ENCODE results near the gene LRRFIP1. TPM values are rescaled to one million over a fixed set of nuclear protein-coding genes. Genes with fewer than 3 reads are reported as not detected.
A peak's percentile ranks its signal among the peaks of the same experiment; 100 is the strongest.

Gene LRRFIP1
- total and polyA plus RNA-seq, 2 donors (not counting 1 experiment from before 2014, with no cell fraction given): 42.0 to 139 TPM

DNA sequence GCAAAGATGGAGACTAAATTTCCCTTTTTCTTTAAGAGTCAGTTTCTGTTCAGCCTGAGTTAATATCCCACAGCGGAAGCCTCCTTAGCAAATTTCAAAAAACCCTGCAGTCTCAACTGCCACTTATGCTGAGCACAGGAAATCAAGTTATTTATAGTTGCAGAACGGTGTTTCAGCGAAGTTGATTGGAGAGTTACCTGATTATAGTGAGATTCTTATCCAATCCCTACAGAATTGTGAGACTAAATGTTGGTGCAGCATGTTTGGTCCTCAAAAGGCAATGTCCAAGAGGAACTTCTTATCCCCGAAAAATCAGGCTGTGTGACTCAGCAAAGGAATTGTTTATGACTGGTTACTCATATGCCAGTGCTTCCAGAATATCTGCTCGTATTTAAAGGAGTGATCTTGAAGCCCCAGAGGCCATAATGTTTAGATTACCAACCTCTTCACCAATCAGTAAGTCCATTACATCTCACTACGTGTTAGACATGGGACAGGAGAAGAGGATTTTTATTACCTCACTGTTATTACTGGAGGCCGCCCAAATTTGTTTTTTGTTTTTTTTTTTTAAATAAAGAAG is 67.9 kb downstream of the LRRFIP1 start:
- DNase-seq (peak; percentile 73), ATAC-seq (ENCODE audit: low read depth) (no peak)
- no peak overlapping the region for H2AFZ ChIP-seq (ENCODE audit: insufficient read depth, low read depth, low read length, poor library complexity, severe bottlenecking)
- H3K27ac ChIP-seq (ENCODE audit: low read length in 2 of 2): peak overlapping the region; percentile 85 to 95
- H3K4me3 ChIP-seq (ENCODE audit: control extremely low read depth in 1 of 5, extremely low read depth in 1 of 5, insufficient read depth in 1 of 5, low read depth in 2 of 5, low read length in 4 of 5): peak overlapping the region; percentile 76 to 92 (median 89)
- H3K27me3 Mint-ChIP-seq: no peaks in the 10 kb centered on the region
- H3K4me1 Mint-ChIP-seq: peaks cover 76% of the 10 kb centered on the region
- intact Hi-C loops (cut with micrococcal nuclease): loop anchor here (5.0 kb wide), 1 partner anchor 93 kb away; no protein-coding TSS in a partner anchor
- H3K4me3 Mint-ChIP-seq: peak overlapping the region; percentile 90
- TF ChIP-seq CTCF (IDR thresholded peaks at IDR 0.05): no peak
- TF ChIP-seq EZH2 (IDR thresholded peaks at IDR 0.05; ENCODE audit: borderline replicate concordance, insufficient read depth, low read depth, low read length, poor library complexity, severe bottlenecking): no peak
- WGBS (ENCODE audit: insufficient coverage): no CpG with 5 or more reads among the region's 7 CpGs
- H3K36me3 ChIP-seq (replicated peaks in 1 of 2; ENCODE audit: control extremely low read depth in 1 of 2, control insufficient read depth in 1 of 2, extremely low read depth in 1 of 2, insufficient read depth in 2 of 2, low read length in 1 of 2): peaks cover 0 to 4% of the 10 kb centered on the region in 2 experiments
- ChIA-PET POLR2A (interaction anchor here (9.4 kb wide), 1 partner anchor 20 kb away, joined by 154 read pairs; no protein-coding TSS in a partner anchor), CTCF (interaction anchor here (1.2 to 13.2 kb wide), 4 partner anchors 13 to 123 kb away, joined by 4 to 350 read pairs (median 26); no protein-coding TSS in a partner anchor)
- H3K9me3 Mint-ChIP-seq (ENCODE audit: insufficient read depth): no peaks in the 10 kb centered on the region
- peaks cover 67 to 75% of the 10 kb centered on the region in 2 donors for H3K4me1 ChIP-seq (ENCODE audit: control insufficient read depth in 2 of 2, insufficient read depth in 2 of 2, low read length in 2 of 2)
- peak overlapping the region; percentile 86 for H3K4me2 ChIP-seq (replicated peaks; ENCODE audit: low read depth, low read length, poor library complexity, severe bottlenecking)
- no peaks in the 10 kb centered on the region for H3K9me3 ChIP-seq (ENCODE audit: control extremely low read depth in 1 of 3, control insufficient read depth in 2 of 3, insufficient read depth in 1 of 3, low read length in 2 of 3)
- H3K27me3 ChIP-seq (replicated peaks in 1 of 4; ENCODE audit: control extremely low read depth in 1 of 4, control insufficient read depth in 3 of 4, insufficient read depth in 4 of 4, low read length in 3 of 4): no peaks in the 10 kb centered on the region
- peaks cover 80% of the 10 kb centered on the region for H3K79me2 ChIP-seq (ENCODE audit: control insufficient read depth, insufficient read depth, low read length)
- H4K20me1 ChIP-seq (ENCODE audit: control insufficient read depth, insufficient read depth, low read length, poor library complexity, severe bottlenecking): peaks cover 56% of the 10 kb centered on the region
- peak overlapping the region; percentile 87 for H3K27ac Mint-ChIP-seq
- H3K9ac ChIP-seq (ENCODE audit: low read length): peak overlapping the region; percentile 96

DNA sequence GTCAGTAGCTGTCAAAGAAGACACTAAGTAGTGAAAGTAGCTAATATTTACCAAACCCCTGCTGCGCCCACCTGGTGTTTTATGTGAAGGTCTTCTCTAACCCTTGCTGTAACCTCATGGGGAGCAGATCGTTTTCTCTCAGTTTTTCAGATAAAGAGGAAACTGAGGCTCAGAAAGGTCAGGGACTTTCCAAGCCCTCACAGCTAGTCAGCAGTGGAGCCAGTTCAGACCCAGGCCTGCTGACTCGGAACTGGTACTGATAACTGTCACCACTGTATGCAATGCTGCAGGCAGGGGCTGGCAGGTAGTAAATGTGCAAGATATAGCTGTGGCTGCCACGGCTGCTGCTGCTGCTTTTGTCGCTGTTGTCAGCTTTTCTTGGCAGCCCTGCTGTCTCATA is 69.1 kb downstream of the LRRFIP1 start:
- Mint-ChIP-seq H3K9me3 (ENCODE audit: insufficient read depth) (no peaks in the 10 kb centered on the region), H3K27me3 (no peaks in the 10 kb centered on the region), H3K27ac (peak overlapping the region; percentile 93), H3K4me3 (peak overlapping the region; percentile 81), H3K4me1 (peaks cover 81% of the 10 kb centered on the region)
- H3K4me1 ChIP-seq (ENCODE audit: control insufficient read depth in 2 of 2, insufficient read depth in 2 of 2, low read length in 2 of 2): peaks cover 74 to 78% of the 10 kb centered on the region in 2 donors
- H3K4me2 ChIP-seq (replicated peaks; ENCODE audit: low read depth, low read length, poor library complexity, severe bottlenecking): peak overlapping the region; percentile 86
- ChIA-PET CTCF (interaction anchor here (1.1 to 13.2 kb wide), 8 partner anchors 9 to 124 kb away, joined by 3 to 350 read pairs (median 6); no protein-coding TSS in a partner anchor), POLR2A (interaction anchor here (0.6 to 2.9 kb wide), 3 partner anchors 9 to 69 kb away, joined by 4 to 19 read pairs (median 5); no protein-coding TSS in a partner anchor)
- H3K36me3 ChIP-seq (replicated peaks in 1 of 2; ENCODE audit: control extremely low read depth in 1 of 2, control insufficient read depth in 1 of 2, extremely low read depth in 1 of 2, insufficient read depth in 2 of 2, low read length in 1 of 2): peaks cover 0 to 4% of the 10 kb centered on the region in 2 experiments
- H3K4me3 ChIP-seq (ENCODE audit: control extremely low read depth in 1 of 5, extremely low read depth in 1 of 5, insufficient read depth in 1 of 5, low read depth in 2 of 5, low read length in 4 of 5): peak overlapping the region in 3 of 5 experiments; percentile 7 to 92 (median 16)
- no peak for TF ChIP-seq CTCF (IDR thresholded peaks at IDR 0.05)
- TF ChIP-seq EZH2 (IDR thresholded peaks at IDR 0.05; ENCODE audit: borderline replicate concordance, insufficient read depth, low read depth, low read length, poor library complexity, severe bottlenecking): no peak
- 0% methylated on average over 4 of the region's 5 CpGs for WGBS (ENCODE audit: insufficient coverage)
- no peaks in the 10 kb centered on the region for H3K9me3 ChIP-seq (ENCODE audit: control extremely low read depth in 1 of 3, control insufficient read depth in 2 of 3, insufficient read depth in 1 of 3, low read length in 2 of 3)
- intact Hi-C loops (cut with micrococcal nuclease): loop anchor here (5.0 kb wide), 1 partner anchor 94 kb away; no protein-coding TSS in a partner anchor
- ATAC-seq (ENCODE audit: low read depth) (no peak), DNase-seq (peak; percentile 63)
- no peak overlapping the region for H2AFZ ChIP-seq (ENCODE audit: insufficient read depth, low read depth, low read length, poor library complexity, severe bottlenecking)
- H3K27me3 ChIP-seq (replicated peaks in 1 of 4; ENCODE audit: control extremely low read depth in 1 of 4, control insufficient read depth in 3 of 4, insufficient read depth in 4 of 4, low read length in 3 of 4): no peaks in the 10 kb centered on the region
- peak overlapping the region; percentile 96 for H3K9ac ChIP-seq (ENCODE audit: low read length)
- peak overlapping the region; percentile 85 to 95 for H3K27ac ChIP-seq (ENCODE audit: low read length in 2 of 2)
- peaks cover 92% of the 10 kb centered on the region for H3K79me2 ChIP-seq (ENCODE audit: control insufficient read depth, insufficient read depth, low read length)
- H4K20me1 ChIP-seq (ENCODE audit: control insufficient read depth, insufficient read depth, low read length, poor library complexity, severe bottlenecking): peaks cover 67% of the 10 kb centered on the region
